Measurements from ENCODE around the gene TSPAN9. TPM values are rescaled to one million over a fixed set of nuclear protein-coding genes. Genes with fewer than 3 reads are reported as not detected.

Gene TSPAN9
- total RNA-seq, 2 donors from 2014 or later: 0.65 to 2.7 TPM

- Mint-ChIP-seq H3K4me3 (no peak overlapping the region), H3K36me3 (ENCODE audit: low read depth) (no peaks in the 10 kb centered on the region), H3K27me3 (peaks cover 25% of the 10 kb centered on the region), H3K9me3 (no peaks in the 10 kb centered on the region), H3K4me1 (no peaks in the 10 kb centered on the region), H3K27ac (no peak overlapping the region)
- no peak for ATAC-seq (replicated peaks)
These were observed 253.9 kb downstream of the TSPAN9 start for GRCh38 chr12:3330976-3331510.

GRCh38 chr12:3332188-3332587 is 255.0 kb downstream of the TSPAN9 start:
- H3K9me3 Mint-ChIP-seq: no peaks in the 10 kb centered on the region
- ATAC-seq (replicated peaks): no peak
- no peak overlapping the region for H3K4me3 Mint-ChIP-seq
- H3K4me1 Mint-ChIP-seq: no peaks in the 10 kb centered on the region
- H3K27me3 Mint-ChIP-seq: peaks cover 22% of the 10 kb centered on the region
- no peak overlapping the region for H3K27ac Mint-ChIP-seq
- no peaks in the 10 kb centered on the region for H3K36me3 Mint-ChIP-seq (ENCODE audit: low read depth)

- H3K27ac Mint-ChIP-seq: no peak overlapping the region
- no peaks in the 10 kb centered on the region for H3K4me1 Mint-ChIP-seq
These were observed 256.4 kb downstream of the TSPAN9 start for GRCh38 chr12:3333583-3333982.

GRCh38 chr12:3333991-3334391 is 256.8 kb downstream of the TSPAN9 start:
- Mint-ChIP-seq H3K27me3 (peaks cover 25% of the 10 kb centered on the region), H3K4me1 (no peaks in the 10 kb centered on the region), H3K36me3 (ENCODE audit: low read depth) (no peaks in the 10 kb centered on the region), H3K9me3 (no peaks in the 10 kb centered on the region), H3K4me3 (no peak overlapping the region), H3K27ac (no peak overlapping the region)
- no peak for ATAC-seq (replicated peaks)

More at GRCh38 chr12:3333583-3333982, 256.4 kb downstream of the TSPAN9 start:
- H3K36me3 Mint-ChIP-seq (ENCODE audit: low read depth): no peaks in the 10 kb centered on the region
- H3K4me3 Mint-ChIP-seq: no peak overlapping the region
- H3K9me3 Mint-ChIP-seq: no peaks in the 10 kb centered on the region
- no peak for ATAC-seq (replicated peaks)
- H3K27me3 Mint-ChIP-seq: peaks cover 25% of the 10 kb centered on the region

GRCh38 chr12:3335078-3335487 is 257.9 kb downstream of the TSPAN9 start:
- H3K4me3 Mint-ChIP-seq: no peak overlapping the region
- no peaks in the 10 kb centered on the region for H3K9me3 Mint-ChIP-seq
- H3K4me1 Mint-ChIP-seq: no peaks in the 10 kb centered on the region
- ATAC-seq (replicated peaks): no peak
- no peak overlapping the region for H3K27ac Mint-ChIP-seq
- peaks cover 25% of the 10 kb centered on the region for H3K27me3 Mint-ChIP-seq
- no peaks in the 10 kb centered on the region for H3K36me3 Mint-ChIP-seq (ENCODE audit: low read depth)

Other genes starting within 250 kb of the TSPAN9 start
- gene NRIP2, start 242.3 kb upstream of the TSPAN9 start, total RNA-seq: not detected
- gene TEX52, start 220.3 kb upstream of the TSPAN9 start, total RNA-seq: under 1 TPM in 1 of 2 donors, not detected in 1; 0.35 TPM
- 100 to 1,000 TPM in 1 of 2 donors, 10 to 100 TPM in 1; 73.8 to 134 TPM for gene FOXM1, start 200.2 kb upstream of the TSPAN9 start, total RNA-seq
- gene RHNO1, start 200.2 kb upstream of the TSPAN9 start, total RNA-seq: 10 to 100 TPM; 39.4 to 52.3 TPM
- 10 to 100 TPM in 1 of 2 donors, 1 to 10 TPM in 1; 9.3 to 10.2 TPM for gene TULP3, start 186.5 kb upstream of the TSPAN9 start, total RNA-seq
- 1 to 10 TPM; 3.1 to 3.7 TPM for gene TEAD4, start 118.0 kb upstream of the TSPAN9 start, total RNA-seq

All from activated T-helper 17 cell treated with anti-CD3 and anti-CD28 coated beads, Interleukin-2, amount 50 U/mL, for 72 hours (primary cell).